Liver (tissue), 9 donors: Measurements from ENCODE around the gene REL. TPM values are rescaled to one million over a fixed set of nuclear protein-coding genes. Genes with fewer than 3 reads are reported as not detected.

Experiments
- DNase-seq: peaks from one replicate; pipeline ENCODE4 v3.0.0-alpha.2; 2017; ENCODE audit warnings: low spot score
- H3K27ac ChIP-seq, 2 donors: one replicate each; pipeline ENCODE4 v1.7.0; 2013; ENCODE audit warnings: inconsistent platforms in 2 of 2, low read length in 2 of 2, control low read depth in 1 of 2, low read depth in 1 of 2, mild to moderate bottlenecking in 1 of 2
- H3K27me3 ChIP-seq, 4 donors: one replicate each; pipeline versions ENCODE4 v1.6.1 to v1.7.0; 2013; ENCODE audit warnings: low read length in 3 of 4, inconsistent platforms in 1 of 4, mild to moderate bottlenecking in 1 of 4, moderate library complexity in 1 of 4; ENCODE audit not compliant: control insufficient read depth in 4 of 4, insufficient read depth in 4 of 4
- H3K36me3 ChIP-seq, 4 donors: one replicate each; pipeline versions ENCODE4 v1.6.1 to v1.7.0; 2013; ENCODE audit warnings: low read length in 3 of 4, mild to moderate bottlenecking in 3 of 4, low read depth in 1 of 4, moderate library complexity in 1 of 4; ENCODE audit not compliant: control insufficient read depth in 4 of 4, insufficient read depth in 3 of 4
- H3K4me1 ChIP-seq, 4 donors: one replicate each; pipeline versions ENCODE4 v1.6.1 to v1.7.0; 2013; ENCODE audit warnings: low read length in 3 of 4, mild to moderate bottlenecking in 3 of 4, moderate library complexity in 1 of 4; ENCODE audit not compliant: control insufficient read depth in 4 of 4, insufficient read depth in 4 of 4
- H3K4me3 ChIP-seq, 3 donors: one replicate each; pipeline versions ENCODE4 v1.6.1 to v1.7.0; 2013; ENCODE audit warnings: low read length in 3 of 3, control low read depth in 1 of 3, low read depth in 1 of 3, mild to moderate bottlenecking in 1 of 3
- H3K9ac ChIP-seq, 2 donors: one replicate each; pipeline ENCODE4 v1.7.0; 2013; ENCODE audit warnings: low read length in 2 of 2, mild to moderate bottlenecking in 2 of 2, moderate library complexity in 2 of 2, control low read depth in 1 of 2, low read depth in 1 of 2
- H3K9me3 ChIP-seq, 4 donors: one replicate each; pipeline versions ENCODE4 v1.6.1 to v1.7.0; 2013; ENCODE audit warnings: low read length in 3 of 4; ENCODE audit not compliant: control insufficient read depth in 4 of 4
- ATF3 ChIP-seq: IDR thresholded peaks from 2 replicates; pipeline ENCODE4 v1.6.1; 2016; ENCODE audit warnings: antibody characterized with exemption
- EGR1 ChIP-seq, 2 donors: IDR thresholded peaks; 2 replicates each; pipeline ENCODE4 v1.6.1; 2016 to 2018; ENCODE audit warnings: antibody characterized with exemption in 2 of 2, low read depth in 2 of 2
- FOXA1 ChIP-seq: IDR thresholded peaks from 2 replicates; pipeline ENCODE4 v1.6.1; 2016; ENCODE audit warnings: antibody characterized with exemption
- FOXA2 ChIP-seq: IDR thresholded peaks from 2 replicates; pipeline ENCODE4 v1.6.1; 2016; ENCODE audit warnings: antibody characterized with exemption
- GABPA ChIP-seq, 2 donors: IDR thresholded peaks in 1 of 2; conservative IDR thresholded peaks in 1 of 2; 2 replicates each; pipeline ENCODE4 v1.6.1; 2016; ENCODE audit warnings: antibody characterized with exemption in 2 of 2, mild to moderate bottlenecking in 1 of 2, moderate library complexity in 1 of 2
- HNF4A ChIP-seq, 2 donors: conservative IDR thresholded peaks; 2 replicates each; pipeline ENCODE4 v1.6.1; 2016; ENCODE audit warnings: antibody characterized with exemption in 2 of 2, mild to moderate bottlenecking in 2 of 2
- HNF4G ChIP-seq: IDR thresholded peaks from 2 replicates; pipeline ENCODE4 v1.6.1; 2016; ENCODE audit warnings: antibody characterized with exemption
- JUND ChIP-seq, 2 donors: IDR thresholded peaks; 2 replicates each; pipeline ENCODE4 v1.6.1; 2016; ENCODE audit warnings: antibody characterized with exemption in 2 of 2
- RAD21 ChIP-seq, 2 donors: IDR thresholded peaks; 2 replicates each; pipeline ENCODE4 v1.6.1; 2016; ENCODE audit warnings: antibody characterized with exemption in 2 of 2, mild to moderate bottlenecking in 2 of 2
- RXRA ChIP-seq, 2 donors: IDR thresholded peaks; 2 replicates each; pipeline ENCODE4 v1.6.1; 2017 to 2018; ENCODE audit warnings: antibody characterized with exemption in 2 of 2, mild to moderate bottlenecking in 1 of 2
- SP1 ChIP-seq: IDR thresholded peaks from 2 replicates; pipeline ENCODE4 v1.6.1; 2018; ENCODE audit warnings: antibody characterized with exemption, mild to moderate bottlenecking
- TAF1 ChIP-seq: conservative IDR thresholded peaks from 2 replicates; pipeline ENCODE4 v1.6.1; 2016; ENCODE audit warnings: antibody characterized with exemption, mild to moderate bottlenecking
- YY1 ChIP-seq: IDR thresholded peaks from 2 replicates; pipeline ENCODE4 v1.6.1; 2016; ENCODE audit warnings: antibody characterized with exemption, mild to moderate bottlenecking
- ZBTB33 ChIP-seq: IDR thresholded peaks from 2 replicates; pipeline ENCODE4 v1.6.1; 2016; ENCODE audit warnings: antibody characterized with exemption
- WGBS: extraction: QIAGEN DNeasy Blood & Tissue Kit; methylation state at CpG from one replicate; pipeline ENCODE4 v1.1.7; 2013; 5-methylcytosine and 5-hydroxymethylcytosine counted together
- polyA plus RNA-seq, 2 donors: library from polyadenylated mRNA; stranded (reverse) in 1 of 2; unstranded in 1 of 2; fragments of 200-250 nt in 1 of 2; fragments of >200 nt in 1 of 2; fragmentation: Nextera tagmentation in 1 of 2; extraction: Ambion mirVana in 1 of 2; gene quantifications; one replicate each; pipeline versions ENCODE4 v1.2.1 to v1.2.3, GENCODE V29; 2013 to 2015
- total RNA-seq, 2 donors: library from RNA; depleted of rRNA; stranded (reverse); fragments of >200 nt; gene quantifications; one replicate each; pipeline ENCODE4 v1.2.3, GENCODE V29; 2014
- TF ChIP-seq, protein P1 (sequence below): fragments of 150-350 bp; IDR thresholded peaks from 2 replicates; pipeline ENCODE4 v1.5.1; 2017; ENCODE audit warnings: improper control_type of control experiment, low read depth, low read length; ENCODE audit not compliant: missing input control
- TF ChIP-seq, protein P2 (sequence below): IDR thresholded peaks from 2 replicates; pipeline ENCODE4 v1.6.1; 2016; ENCODE audit warnings: antibody characterized with exemption, mild to moderate bottlenecking
- TF ChIP-seq, protein P3 (sequence below): IDR thresholded peaks from 2 replicates; pipeline ENCODE4 v1.6.1; 2016; ENCODE audit warnings: antibody characterized with exemption
- donor health status: healthy.
- donor health status: healthy.
- donor health status: healthy.
- donor health status: healthy.
- donor health status: healthy.

The REL gene
- total and polyA plus RNA-seq, 4 donors, result 1.1 to 7.0 (median 4.4) TPM

- Histone ChIP-seq H3K9ac (no peak overlapping the region), H3K4me1 (peaks cover 0 to 12% (median 3%) of the 10 kb centered on the region in 4 donors), H3K27ac (no peak overlapping the region), H3K27me3 (no peaks in the 10 kb centered on the region), H3K36me3 (peaks cover 2 to 23% (median 21%) of the 10 kb centered on the region in 4 donors), H3K9me3 (no peaks in the 10 kb centered on the region), H3K4me3 (no peak overlapping the region)
- WGBS, result 83% methylated on average over 3 of the region's 3 CpGs
- DNase-seq, result no peak
- no peak for TF ChIP-seq SP1
- TF ChIP-seq, protein P1, sequence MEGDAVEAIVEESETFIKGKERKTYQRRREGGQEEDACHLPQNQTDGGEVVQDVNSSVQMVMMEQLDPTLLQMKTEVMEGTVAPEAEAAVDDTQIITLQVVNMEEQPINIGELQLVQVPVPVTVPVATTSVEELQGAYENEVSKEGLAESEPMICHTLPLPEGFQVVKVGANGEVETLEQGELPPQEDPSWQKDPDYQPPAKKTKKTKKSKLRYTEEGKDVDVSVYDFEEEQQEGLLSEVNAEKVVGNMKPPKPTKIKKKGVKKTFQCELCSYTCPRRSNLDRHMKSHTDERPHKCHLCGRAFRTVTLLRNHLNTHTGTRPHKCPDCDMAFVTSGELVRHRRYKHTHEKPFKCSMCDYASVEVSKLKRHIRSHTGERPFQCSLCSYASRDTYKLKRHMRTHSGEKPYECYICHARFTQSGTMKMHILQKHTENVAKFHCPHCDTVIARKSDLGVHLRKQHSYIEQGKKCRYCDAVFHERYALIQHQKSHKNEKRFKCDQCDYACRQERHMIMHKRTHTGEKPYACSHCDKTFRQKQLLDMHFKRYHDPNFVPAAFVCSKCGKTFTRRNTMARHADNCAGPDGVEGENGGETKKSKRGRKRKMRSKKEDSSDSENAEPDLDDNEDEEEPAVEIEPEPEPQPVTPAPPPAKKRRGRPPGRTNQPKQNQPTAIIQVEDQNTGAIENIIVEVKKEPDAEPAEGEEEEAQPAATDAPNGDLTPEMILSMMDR, result no peak
- TF ChIP-seq ZBTB33, result no peak
- no peak for TF ChIP-seq FOXA2
- TF ChIP-seq ATF3, result no peak
- TF ChIP-seq, protein P2, sequence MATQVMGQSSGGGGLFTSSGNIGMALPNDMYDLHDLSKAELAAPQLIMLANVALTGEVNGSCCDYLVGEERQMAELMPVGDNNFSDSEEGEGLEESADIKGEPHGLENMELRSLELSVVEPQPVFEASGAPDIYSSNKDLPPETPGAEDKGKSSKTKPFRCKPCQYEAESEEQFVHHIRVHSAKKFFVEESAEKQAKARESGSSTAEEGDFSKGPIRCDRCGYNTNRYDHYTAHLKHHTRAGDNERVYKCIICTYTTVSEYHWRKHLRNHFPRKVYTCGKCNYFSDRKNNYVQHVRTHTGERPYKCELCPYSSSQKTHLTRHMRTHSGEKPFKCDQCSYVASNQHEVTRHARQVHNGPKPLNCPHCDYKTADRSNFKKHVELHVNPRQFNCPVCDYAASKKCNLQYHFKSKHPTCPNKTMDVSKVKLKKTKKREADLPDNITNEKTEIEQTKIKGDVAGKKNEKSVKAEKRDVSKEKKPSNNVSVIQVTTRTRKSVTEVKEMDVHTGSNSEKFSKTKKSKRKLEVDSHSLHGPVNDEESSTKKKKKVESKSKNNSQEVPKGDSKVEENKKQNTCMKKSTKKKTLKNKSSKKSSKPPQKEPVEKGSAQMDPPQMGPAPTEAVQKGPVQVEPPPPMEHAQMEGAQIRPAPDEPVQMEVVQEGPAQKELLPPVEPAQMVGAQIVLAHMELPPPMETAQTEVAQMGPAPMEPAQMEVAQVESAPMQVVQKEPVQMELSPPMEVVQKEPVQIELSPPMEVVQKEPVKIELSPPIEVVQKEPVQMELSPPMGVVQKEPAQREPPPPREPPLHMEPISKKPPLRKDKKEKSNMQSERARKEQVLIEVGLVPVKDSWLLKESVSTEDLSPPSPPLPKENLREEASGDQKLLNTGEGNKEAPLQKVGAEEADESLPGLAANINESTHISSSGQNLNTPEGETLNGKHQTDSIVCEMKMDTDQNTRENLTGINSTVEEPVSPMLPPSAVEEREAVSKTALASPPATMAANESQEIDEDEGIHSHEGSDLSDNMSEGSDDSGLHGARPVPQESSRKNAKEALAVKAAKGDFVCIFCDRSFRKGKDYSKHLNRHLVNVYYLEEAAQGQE, result no peak
- TF ChIP-seq GABPA (IDR thresholded peaks at IDR 0.05 in 1 of 2, conservative IDR thresholded peaks at IDR 0.05 in 1 of 2), result no peak
- no peak for TF ChIP-seq HNF4A (conservative IDR thresholded peaks at IDR 0.05)
- no peak for TF ChIP-seq FOXA1
- TF ChIP-seq YY1, result no peak
- TF ChIP-seq, protein P3, sequence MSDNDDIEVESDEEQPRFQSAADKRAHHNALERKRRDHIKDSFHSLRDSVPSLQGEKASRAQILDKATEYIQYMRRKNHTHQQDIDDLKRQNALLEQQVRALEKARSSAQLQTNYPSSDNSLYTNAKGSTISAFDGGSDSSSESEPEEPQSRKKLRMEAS, result no peak
- TF ChIP-seq TAF1, result no peak
- no peak for TF ChIP-seq JUND (IDR thresholded peaks at IDR 0.05)
These were observed 9.8 kb downstream of the REL start for GRCh38 chr2:60891180-60891579.

GRCh38 chr2:60898567-60898966 lies 17.2 kb downstream of the REL start:
- H3K9me3 ChIP-seq, result no peaks in the 10 kb centered on the region
- no peak for TF ChIP-seq HNF4A (conservative IDR thresholded peaks at IDR 0.05)
- TF ChIP-seq EGR1 (IDR thresholded peaks at IDR 0.05; ENCODE audit: low read depth in 2 of 2), result no peak
- no peak for TF ChIP-seq RAD21 (IDR thresholded peaks at IDR 0.05)
- TF ChIP-seq RXRA (IDR thresholded peaks at IDR 0.05), result no peak
- TF ChIP-seq, protein P3, result no peak
- no peak for TF ChIP-seq GABPA (IDR thresholded peaks at IDR 0.05 in 1 of 2, conservative IDR thresholded peaks at IDR 0.05 in 1 of 2)
- TF ChIP-seq HNF4G, result no peak
- TF ChIP-seq, protein P2, result no peak
- no peak for TF ChIP-seq JUND (IDR thresholded peaks at IDR 0.05)
- TF ChIP-seq FOXA1, result no peak
- TF ChIP-seq ATF3, result no peak
- TF ChIP-seq, protein P1, result no peak

More at GRCh38 chr2:60898567-60898966, 17.2 kb downstream of the REL start:
- 99% methylated on average over 1 of the region's 1 CpG for WGBS
- DNase-seq, result no peak
- Histone ChIP-seq H3K36me3 (peaks cover 9 to 40% (median 39%) of the 10 kb centered on the region in 4 donors), H3K4me1 (peaks cover 0 to 2% (median 0%) of the 10 kb centered on the region in 4 donors), H3K4me3 (no peak overlapping the region), H3K9ac (no peak overlapping the region), H3K27me3 (no peaks in the 10 kb centered on the region), H3K27ac (no peak overlapping the region)
